ENCODE measurements around the gene CDO1.
A peak's percentile ranks its signal among the peaks of the same experiment; 100 is the strongest.

CDO1 gene

GRCh38 chr5:115816226-115817081, at the start of gene CDO1:
CDO1 (minus strand) TSS chr5:115816659; CDS start chr5:115816397, 262 bp downstream.
- DNase-seq, result peak; percentile 47

GRCh38 chr5:115859378-115859777, 42.9 kb upstream of the CDO1 start:
- no peak for DNase-seq

- DNase-seq, result no peak
These were observed 41.9 kb upstream of the CDO1 start for GRCh38 chr5:115858396-115858795.

GRCh38 chr5:115857626-115858349, 41.3 kb upstream of the CDO1 start:
- DNase-seq, result no peak

- DNase-seq, result no peak
These were observed 40.6 kb upstream of the CDO1 start for GRCh38 chr5:115857057-115857479.

- DNase-seq, result no peak
These were observed 39.5 kb upstream of the CDO1 start for GRCh38 chr5:115855959-115856358.

GRCh38 chr5:115854139-115854538, 37.7 kb upstream of the CDO1 start:
- no peak for DNase-seq

- peak; percentile 18 for DNase-seq
These were observed 34.4 kb upstream of the CDO1 start for GRCh38 chr5:115850744-115851416.

GRCh38 chr5:115849258-115849798, 32.9 kb upstream of the CDO1 start:
- no peak for DNase-seq

- no peak for DNase-seq
These were observed 30.8 kb upstream of the CDO1 start for GRCh38 chr5:115847290-115847689.

- no peak for DNase-seq
These were observed 27.9 kb upstream of the CDO1 start for GRCh38 chr5:115844321-115844817.

- no peak for DNase-seq
These were observed 27.1 kb upstream of the CDO1 start for GRCh38 chr5:115843444-115844130.

GRCh38 chr5:115842952-115843351, 26.5 kb upstream of the CDO1 start:
- no peak for DNase-seq

- DNase-seq, result peak; percentile 34
These were observed 25.9 kb upstream of the CDO1 start for GRCh38 chr5:115842089-115842935.

GRCh38 chr5:115841382-115842088, 25.1 kb upstream of the CDO1 start, which contains the start of the genes AP3S1 and ATG12:
AP3S1 (plus strand) TSS chr5:115841935; CDS start chr5:115842038, 103 bp downstream.
ATG12 (minus strand) TSS chr5:115841565; CDS start chr5:115841552, 13 bp downstream.
- peak; percentile 70 for DNase-seq

- DNase-seq, result no peak
These were observed 24.4 kb upstream of the CDO1 start for GRCh38 chr5:115840873-115841272.

GRCh38 chr5:115838885-115839518, 22.5 kb upstream of the CDO1 start:
- peak; percentile 8 for DNase-seq

- no peak for DNase-seq
These were observed 19.0 kb upstream of the CDO1 start for GRCh38 chr5:115835481-115835880.

GRCh38 chr5:115831163-115831768, 14.8 kb upstream of the CDO1 start:
- DNase-seq, result no peak

- DNase-seq, result no peak
These were observed 13.5 kb upstream of the CDO1 start for GRCh38 chr5:115829913-115830312.

Data from NCI-H526 treated with DMSO at 0.1 percent for 48 hours (cell line).